Neutrophil (primary cell): ENCODE data around the gene PLB1.

Experiments
- H3K27ac ChIP-seq: fragments of 200-600 bp; sonication (generic); 2 replicates; pipeline ENCODE4 v1.5.1; 2016; ENCODE audit warnings: mild to moderate bottlenecking, moderate library complexity
- H3K27me3 ChIP-seq: fragments of 200-600 bp; sonication (generic); 2 replicates; pipeline ENCODE4 v1.6.0; 2016; ENCODE audit warnings: mild to moderate bottlenecking
- H3K36me3 ChIP-seq: fragments of 200-600 bp; sonication (generic); 2 replicates; pipeline ENCODE4 v1.5.1; 2017
- H3K4me1 ChIP-seq, 2 experiments: fragments of 200-600 bp in 1 of 2; sonication (generic) in 1 of 2; 1 replicate in 1 of 2; 2 replicates in 1 of 2; pipeline versions ENCODE4 v1.5.1 to v1.6.1; 2013 to 2016; ENCODE audit warnings: low read depth in 1 of 2, low read length in 1 of 2, mild to moderate bottlenecking in 1 of 2, moderate library complexity in 1 of 2; ENCODE audit not compliant: control insufficient read depth in 1 of 2, insufficient read depth in 1 of 2
- H3K4me3 ChIP-seq, 2 experiments: fragments of 200-600 bp in 1 of 2; sonication (generic) in 1 of 2; 1 replicate in 1 of 2; 2 replicates in 1 of 2; pipeline ENCODE4 v1.5.1; 2013 to 2016; ENCODE audit warnings: low read depth in 1 of 2, low read length in 1 of 2, mild to moderate bottlenecking in 1 of 2, moderate library complexity in 1 of 2
- H3K9me3 ChIP-seq: fragments of 200-600 bp; sonication (generic); 2 replicates; pipeline ENCODE4 v1.5.1; 2016
- TF ChIP-seq, protein P1 (sequence below): fragments of 200-600 bp; sonication (generic); IDR thresholded peaks from 2 replicates; pipeline ENCODE4 v1.5.1; 2016; ENCODE audit warnings: antibody characterized with exemption

The PLB1 gene

DNA sequence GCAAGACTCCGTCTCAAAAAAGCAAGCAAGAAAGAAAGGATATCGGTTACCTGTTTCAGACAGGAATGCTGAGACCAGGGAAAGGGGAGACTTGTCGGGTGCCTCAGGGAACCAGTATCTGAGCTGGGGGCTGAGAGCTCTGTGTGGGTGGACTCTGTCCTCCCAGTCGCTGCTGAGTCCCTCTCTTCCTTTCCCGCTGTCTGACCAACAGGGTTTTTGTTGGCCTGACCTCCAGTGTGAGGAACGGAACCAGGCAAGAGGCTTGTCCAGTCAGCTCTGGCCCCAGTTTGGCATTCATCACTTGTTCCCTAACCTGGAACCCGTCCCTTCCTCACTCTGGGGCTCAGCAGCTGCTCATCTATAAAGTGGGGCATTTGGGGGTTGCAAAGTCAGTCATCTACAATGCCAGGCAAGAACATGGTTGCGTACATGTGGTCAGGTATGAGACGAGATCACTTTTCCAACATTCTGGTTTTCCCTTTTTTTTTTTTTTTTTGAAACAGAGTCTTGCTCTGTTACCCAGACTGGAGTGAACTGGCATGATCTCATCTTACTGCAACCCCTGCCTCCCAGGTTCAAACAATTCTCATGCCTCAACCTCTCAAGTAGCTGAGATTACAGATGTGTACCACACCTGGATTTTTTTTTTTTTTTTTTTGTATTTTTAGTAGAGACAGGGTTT is 116.4 kb downstream of the PLB1 start:
- Histone ChIP-seq H3K27me3 (no peaks in the 10 kb centered on the region), H3K27ac (no peak overlapping the region), H3K36me3 (peaks cover 71% of the 10 kb centered on the region), H3K4me3 (no peak overlapping the region), H3K9me3 (no peaks in the 10 kb centered on the region), H3K4me1 (peaks cover 2 to 5% of the 10 kb centered on the region in 2 experiments)
- TF ChIP-seq, protein P1, sequence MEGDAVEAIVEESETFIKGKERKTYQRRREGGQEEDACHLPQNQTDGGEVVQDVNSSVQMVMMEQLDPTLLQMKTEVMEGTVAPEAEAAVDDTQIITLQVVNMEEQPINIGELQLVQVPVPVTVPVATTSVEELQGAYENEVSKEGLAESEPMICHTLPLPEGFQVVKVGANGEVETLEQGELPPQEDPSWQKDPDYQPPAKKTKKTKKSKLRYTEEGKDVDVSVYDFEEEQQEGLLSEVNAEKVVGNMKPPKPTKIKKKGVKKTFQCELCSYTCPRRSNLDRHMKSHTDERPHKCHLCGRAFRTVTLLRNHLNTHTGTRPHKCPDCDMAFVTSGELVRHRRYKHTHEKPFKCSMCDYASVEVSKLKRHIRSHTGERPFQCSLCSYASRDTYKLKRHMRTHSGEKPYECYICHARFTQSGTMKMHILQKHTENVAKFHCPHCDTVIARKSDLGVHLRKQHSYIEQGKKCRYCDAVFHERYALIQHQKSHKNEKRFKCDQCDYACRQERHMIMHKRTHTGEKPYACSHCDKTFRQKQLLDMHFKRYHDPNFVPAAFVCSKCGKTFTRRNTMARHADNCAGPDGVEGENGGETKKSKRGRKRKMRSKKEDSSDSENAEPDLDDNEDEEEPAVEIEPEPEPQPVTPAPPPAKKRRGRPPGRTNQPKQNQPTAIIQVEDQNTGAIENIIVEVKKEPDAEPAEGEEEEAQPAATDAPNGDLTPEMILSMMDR: no peak

DNA sequence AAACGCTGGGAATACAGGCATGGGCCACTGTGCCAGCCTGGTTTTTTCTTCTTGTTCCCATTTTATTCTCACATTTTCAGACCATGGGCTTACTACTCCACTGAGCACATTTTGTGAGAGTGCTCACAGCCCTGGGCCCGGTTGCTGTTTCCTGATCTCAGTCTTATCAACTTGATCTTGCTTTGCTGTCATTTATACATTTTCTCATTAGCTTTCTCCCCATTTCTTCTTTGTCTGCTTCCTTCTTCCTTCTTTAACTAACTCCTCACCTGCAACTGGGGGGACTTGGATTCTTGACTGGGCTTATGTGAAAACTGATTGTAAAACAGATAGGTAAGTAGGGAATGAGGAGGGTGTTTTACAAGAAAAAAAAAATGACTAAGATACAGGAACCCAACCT is 117.3 kb downstream of the PLB1 start:
- Histone ChIP-seq H3K4me1 (peaks cover 0 to 5% of the 10 kb centered on the region in 2 experiments), H3K9me3 (no peaks in the 10 kb centered on the region), H3K27me3 (no peaks in the 10 kb centered on the region), H3K4me3 (no peak overlapping the region), H3K27ac (peak overlapping the region; percentile 18), H3K36me3 (peaks cover 71% of the 10 kb centered on the region)
- TF ChIP-seq, protein P1: no peak

DNA sequence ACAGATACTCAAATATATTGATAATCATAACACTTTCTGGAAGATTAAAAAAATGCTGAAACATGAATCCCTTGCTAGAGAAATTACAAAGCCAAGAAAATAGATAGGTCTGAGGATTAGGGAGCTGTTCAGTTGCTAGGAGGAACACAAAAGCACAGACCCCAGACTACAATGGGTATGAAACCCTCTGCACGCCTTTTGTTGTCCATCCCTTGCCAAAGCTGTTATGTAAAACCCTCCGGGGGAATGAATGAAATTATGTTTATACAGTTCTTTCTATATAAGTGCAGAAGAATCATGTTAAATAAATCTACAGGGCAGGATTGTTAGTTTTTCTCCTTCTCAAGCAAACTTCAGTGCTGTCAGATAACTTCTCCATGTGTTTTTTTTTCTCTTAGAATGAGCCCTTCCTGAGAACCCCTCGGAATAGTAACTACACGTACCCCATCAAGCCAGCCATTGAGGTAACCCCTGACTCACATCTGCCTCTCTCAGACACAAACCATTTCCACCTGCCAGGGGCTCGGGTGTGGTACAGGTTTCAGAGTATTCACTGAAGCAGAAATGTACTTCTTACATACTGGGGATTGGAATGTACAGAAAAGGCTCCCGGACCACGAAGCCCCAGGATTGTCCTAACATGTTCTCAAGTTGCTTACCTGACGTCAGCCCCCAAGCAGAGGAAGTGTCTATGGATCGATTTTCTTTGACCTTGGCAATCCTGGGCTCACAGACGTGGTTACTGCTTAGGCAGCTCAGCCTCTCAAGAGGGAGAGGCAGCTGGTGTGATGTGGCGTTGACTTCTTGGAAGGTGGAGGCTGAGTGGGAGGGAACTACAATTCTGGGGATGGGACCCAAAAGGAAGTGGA is 118.0 kb downstream of the PLB1 start:
- Histone ChIP-seq H3K27me3 (no peaks in the 10 kb centered on the region), H3K36me3 (peaks cover 76% of the 10 kb centered on the region), H3K4me3 (no peak overlapping the region), H3K4me1 (peaks cover 0 to 2% of the 10 kb centered on the region in 2 experiments), H3K9me3 (no peaks in the 10 kb centered on the region), H3K27ac (peak overlapping the region; percentile 18)
- TF ChIP-seq, protein P1: no peak

DNA sequence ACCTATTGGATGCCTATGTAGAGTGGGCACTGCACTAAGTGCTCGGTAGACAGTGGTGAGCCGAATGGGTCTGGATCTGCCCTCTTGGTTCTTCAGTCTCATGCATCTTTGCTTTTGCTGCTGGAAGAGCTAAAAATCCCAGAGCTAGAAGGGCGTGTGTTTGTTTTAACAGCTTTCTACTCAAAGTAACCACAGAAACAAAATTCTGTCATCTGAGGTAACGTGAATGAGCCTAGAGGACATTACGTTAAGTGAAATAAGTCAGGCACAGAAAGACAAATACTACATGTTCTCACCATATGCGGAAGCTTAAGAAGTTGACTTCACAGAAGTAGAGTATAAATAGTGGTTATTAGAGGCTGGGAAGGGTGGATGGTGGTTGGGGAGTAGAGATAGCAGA is 119.8 kb downstream of the PLB1 start:
- TF ChIP-seq, protein P1: no peak
- Histone ChIP-seq H3K9me3 (no peaks in the 10 kb centered on the region), H3K4me3 (no peak overlapping the region), H3K4me1 (peaks cover 12 to 13% of the 10 kb centered on the region in 2 experiments), H3K36me3 (peaks cover 71% of the 10 kb centered on the region), H3K27me3 (no peaks in the 10 kb centered on the region), H3K27ac (no peak overlapping the region)

DNA sequence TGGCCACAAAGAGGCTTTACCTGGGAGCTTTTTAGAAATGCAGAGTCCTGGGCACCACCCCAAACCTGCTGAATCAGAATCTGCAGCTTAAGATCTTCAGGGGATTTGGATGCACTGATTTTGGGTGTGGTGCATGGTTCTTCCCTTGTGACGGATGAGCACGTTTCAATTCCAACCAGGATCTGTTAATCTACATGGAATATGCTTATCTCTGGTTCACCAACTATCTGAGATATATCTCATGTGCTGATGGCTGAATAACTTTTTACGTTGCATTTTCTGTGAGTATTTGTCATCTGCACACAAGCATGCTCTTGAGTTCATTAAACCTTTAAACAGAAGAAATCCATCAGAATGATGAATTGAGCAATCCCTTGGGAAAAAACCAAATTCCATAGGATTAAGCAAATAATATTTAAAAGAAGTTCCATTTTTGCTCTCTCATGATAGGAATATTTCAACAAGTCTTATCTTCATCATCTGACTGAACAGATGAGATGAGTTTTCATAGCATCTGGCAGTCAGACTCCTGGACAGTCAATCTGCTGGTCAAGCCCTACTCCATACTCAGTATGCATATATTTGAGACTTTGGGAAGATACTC is 120.6 kb downstream of the PLB1 start:
- H3K4me3 ChIP-seq: no peak overlapping the region
- H3K27ac ChIP-seq: no peak overlapping the region
- peaks cover 20 to 21% of the 10 kb centered on the region in 2 experiments for H3K4me1 ChIP-seq
- H3K36me3 ChIP-seq: peaks cover 63% of the 10 kb centered on the region
- no peaks in the 10 kb centered on the region for H3K9me3 ChIP-seq
- no peaks in the 10 kb centered on the region for H3K27me3 ChIP-seq
- TF ChIP-seq, protein P1: no peak
